Posterior cingulate gyrus (tissue), 11 donors: Measurements from ENCODE around the gene MYO15A.

Experiments used
- DNase-seq, 10 donors: peaks; one replicate each; pipeline versions ENCODE4 v3.0.0 to v3.0.0-alpha.2; 2020 to 2021; ENCODE audit warnings: mixed read lengths in 3 of 10
- intact Hi-C: fragments of 100-400 bp; cut with DNase I; formaldehyde crosslinking; loops from one replicate; pipeline ENCODE4 v1.15.1; 2023

Gene MYO15A, protein sequence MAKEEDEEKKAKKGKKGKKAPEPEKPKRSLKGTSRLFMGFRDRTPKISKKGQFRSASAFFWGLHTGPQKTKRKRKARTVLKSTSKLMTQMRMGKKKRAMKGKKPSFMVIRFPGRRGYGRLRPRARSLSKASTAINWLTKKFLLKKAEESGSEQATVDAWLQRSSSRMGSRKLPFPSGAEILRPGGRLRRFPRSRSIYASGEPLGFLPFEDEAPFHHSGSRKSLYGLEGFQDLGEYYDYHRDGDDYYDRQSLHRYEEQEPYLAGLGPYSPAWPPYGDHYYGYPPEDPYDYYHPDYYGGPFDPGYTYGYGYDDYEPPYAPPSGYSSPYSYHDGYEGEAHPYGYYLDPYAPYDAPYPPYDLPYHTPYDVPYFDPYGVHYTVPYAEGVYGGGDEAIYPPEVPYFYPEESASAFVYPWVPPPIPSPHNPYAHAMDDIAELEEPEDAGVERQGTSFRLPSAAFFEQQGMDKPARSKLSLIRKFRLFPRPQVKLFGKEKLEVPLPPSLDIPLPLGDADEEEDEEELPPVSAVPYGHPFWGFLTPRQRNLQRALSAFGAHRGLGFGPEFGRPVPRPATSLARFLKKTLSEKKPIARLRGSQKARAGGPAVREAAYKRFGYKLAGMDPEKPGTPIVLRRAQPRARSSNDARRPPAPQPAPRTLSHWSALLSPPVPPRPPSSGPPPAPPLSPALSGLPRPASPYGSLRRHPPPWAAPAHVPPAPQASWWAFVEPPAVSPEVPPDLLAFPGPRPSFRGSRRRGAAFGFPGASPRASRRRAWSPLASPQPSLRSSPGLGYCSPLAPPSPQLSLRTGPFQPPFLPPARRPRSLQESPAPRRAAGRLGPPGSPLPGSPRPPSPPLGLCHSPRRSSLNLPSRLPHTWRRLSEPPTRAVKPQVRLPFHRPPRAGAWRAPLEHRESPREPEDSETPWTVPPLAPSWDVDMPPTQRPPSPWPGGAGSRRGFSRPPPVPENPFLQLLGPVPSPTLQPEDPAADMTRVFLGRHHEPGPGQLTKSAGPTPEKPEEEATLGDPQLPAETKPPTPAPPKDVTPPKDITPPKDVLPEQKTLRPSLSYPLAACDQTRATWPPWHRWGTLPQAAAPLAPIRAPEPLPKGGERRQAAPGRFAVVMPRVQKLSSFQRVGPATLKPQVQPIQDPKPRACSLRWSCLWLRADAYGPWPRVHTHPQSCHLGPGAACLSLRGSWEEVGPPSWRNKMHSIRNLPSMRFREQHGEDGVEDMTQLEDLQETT (N-terminal part only)

DNA sequence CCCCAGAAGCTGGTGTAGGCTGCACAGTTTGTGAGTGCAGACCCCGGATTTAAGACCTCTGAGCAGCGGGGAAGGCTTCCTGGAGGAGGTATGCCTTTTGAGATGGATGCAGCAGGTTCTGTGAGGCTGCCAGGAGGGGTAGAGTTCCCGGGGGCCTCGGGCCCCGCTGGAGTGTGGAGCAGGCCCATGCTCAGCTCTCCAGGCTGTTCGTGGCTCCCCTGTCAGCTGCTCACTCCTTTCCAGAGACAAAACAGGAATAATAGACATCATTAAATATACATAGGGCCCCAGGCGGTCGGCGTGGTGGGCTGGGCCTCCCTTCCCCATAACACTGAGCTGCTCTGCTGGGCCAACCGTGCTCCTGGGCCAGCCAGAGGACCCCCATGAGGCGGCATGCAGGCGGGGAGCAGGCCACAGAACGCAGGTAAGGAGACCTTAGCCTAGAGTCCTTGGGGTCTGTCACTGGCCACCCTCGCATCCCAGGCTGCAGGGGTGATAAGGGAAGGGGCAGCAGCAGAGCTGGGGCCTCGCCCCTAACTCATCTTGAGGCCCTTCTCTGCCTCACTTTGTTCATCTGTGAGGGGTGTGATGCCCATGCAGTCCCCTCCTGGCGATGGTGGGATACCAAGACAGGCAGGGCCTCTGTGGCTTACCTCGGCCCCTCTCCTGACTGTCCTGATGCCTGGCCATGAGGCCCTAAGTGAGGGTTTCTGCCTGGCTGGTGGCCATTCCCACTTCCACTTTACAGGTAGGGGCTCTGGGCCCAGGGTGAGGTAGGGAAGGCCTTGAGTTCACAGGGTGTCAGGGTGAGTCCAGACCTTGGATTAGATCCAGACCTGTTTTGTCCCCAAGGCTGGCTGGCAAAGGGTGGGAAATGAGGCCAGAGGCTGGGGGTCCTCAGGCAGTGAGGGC is at the start of gene MYO15A:
Gene MYO15A (plus strand): TSS at position 356 of the 912 bp plus-strand sequence. CDS start 10,045 bp downstream, outside the sequence.
- intact Hi-C loops, result no loop called here
- no peak for DNase-seq

DNA sequence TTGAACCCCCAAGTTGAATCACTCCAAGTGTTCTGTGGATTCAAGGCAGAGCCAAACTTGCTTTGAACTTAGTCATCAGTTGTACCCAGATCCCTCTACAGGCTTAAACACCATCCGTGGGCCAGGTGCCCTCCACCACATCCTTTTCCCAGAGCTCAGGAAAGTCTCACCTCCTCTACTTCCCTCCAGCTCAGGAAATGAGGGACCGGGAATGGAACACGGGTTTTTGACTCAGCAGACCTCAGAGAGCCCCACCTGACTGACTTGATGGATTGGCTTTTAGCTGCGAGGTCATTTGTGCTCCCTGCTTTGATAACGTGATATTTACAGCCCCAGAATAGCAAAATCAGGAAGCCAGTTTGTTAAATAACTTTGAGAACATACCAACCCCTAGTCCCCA is 49.3 kb upstream of the MYO15A start:
- peak in 1 of 10 donors; percentile 12 for DNase-seq
- intact Hi-C loops, result no loop called here

DNA sequence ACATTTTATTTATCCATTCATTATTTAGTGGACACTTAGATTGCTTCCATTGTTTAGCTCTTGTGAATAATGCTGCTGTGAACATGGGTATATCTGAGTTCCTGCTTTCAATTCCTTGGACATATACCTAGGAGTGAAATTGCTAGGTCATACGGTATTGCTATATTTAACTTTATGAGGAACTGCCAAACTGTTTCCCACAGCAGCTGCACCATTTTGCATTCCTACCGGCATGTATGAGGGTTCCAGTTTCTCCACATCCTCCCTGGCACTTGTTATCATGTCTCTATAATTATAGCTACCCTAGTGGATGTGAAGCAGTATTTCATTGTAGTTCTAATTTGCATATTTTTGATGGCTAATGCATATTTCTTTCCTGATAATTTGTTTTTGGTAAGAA is 44.5 kb upstream of the MYO15A start:
- DNase-seq, result no peak
- intact Hi-C loops, result no loop called here

DNA sequence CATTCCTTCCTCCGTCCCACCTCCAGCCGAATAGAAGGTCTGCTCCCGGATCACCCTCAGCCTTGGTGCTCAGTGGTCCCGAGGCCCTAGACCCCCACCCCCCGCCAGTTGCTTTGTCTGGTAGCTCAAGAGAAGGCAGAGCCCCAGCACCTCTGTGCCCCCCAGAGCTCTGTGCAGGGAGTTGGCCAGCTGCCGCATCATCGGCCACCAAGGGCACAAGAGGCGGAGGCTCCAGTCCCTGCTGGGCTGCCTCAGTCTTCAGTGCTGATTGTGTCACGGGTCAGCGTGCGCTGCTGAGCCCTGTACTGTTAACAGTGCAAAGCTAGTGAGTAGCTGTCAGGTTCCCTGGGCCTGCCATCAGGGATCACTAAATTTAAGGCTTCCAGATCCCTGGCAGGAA is 43.0 kb upstream of the MYO15A start:
- peak in 1 of 10 donors; percentile 64 for DNase-seq

DNA sequence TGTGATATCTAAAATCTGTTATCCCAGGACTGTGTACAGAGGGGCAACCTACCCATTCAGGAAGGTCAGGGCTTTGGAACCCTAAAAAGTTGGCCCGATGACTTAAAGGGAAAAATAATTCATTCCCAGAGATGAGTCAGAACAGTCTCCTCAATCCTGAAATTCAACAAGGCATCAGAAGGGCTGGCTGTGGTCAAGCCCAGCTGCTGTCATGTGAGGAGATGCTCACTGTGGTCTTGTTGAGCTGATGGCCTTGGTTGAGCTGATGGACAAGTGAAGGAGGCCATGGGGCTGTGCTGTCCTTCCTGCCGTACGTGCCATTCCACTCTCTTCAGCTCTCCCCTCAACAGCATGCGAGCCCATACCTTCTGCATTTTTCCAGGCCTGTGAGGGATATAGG is 41.7 kb upstream of the MYO15A start:
- peak in 1 of 10 donors; percentile 27 for DNase-seq
- intact Hi-C loops, result no loop called here

More for the DNA sequence above, 43.0 kb upstream of the MYO15A start:
- intact Hi-C loops, result no loop called here

DNA sequence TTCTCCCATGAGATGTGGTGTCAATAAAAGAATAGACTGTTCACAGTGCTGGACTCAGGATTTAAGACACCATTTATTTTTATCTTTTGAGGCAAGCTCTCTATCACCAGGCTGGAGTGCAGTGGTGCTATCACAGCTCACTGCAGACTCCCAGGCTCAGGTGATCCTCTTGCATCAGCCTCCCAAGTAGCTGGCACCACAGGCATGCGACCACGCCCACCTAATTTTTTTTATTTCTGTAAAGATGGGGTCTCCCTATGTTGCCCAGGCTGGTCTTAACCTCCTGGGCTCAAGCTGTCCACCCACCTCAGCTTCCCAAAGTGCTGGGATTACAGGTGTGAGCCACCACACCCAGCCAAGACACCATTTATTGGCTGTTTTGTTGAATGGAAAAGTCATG is 39.5 kb upstream of the MYO15A start:
- intact Hi-C loops, result no loop called here
- DNase-seq, result peak in 1 of 10 donors; percentile 6

DNA sequence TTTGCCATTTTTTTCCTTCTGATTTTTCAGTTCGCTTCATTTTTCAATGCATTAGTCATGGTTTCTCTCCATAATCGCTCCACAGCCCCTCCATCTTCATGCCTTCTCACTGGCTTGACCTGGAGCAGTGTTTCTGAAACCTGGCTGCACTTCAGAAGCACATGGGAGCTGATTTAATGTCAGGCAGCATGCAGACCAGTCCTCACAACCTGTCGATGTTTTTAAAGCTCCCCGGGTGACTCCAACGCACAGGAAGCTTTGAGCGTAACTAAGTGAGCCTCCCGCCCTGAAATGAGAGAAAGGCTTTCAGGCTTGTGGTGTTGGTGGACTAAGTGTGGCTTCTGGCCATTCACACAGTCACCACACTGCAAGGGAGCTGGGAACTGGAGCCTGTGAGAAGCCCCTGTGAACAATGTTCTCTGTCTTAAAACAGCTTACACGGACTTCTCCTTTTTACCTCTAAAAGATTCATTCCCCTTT is 37.7 kb upstream of the MYO15A start:
- DNase-seq, result peak in 1 of 10 donors; percentile 52
- intact Hi-C loops, result no loop called here

DNA sequence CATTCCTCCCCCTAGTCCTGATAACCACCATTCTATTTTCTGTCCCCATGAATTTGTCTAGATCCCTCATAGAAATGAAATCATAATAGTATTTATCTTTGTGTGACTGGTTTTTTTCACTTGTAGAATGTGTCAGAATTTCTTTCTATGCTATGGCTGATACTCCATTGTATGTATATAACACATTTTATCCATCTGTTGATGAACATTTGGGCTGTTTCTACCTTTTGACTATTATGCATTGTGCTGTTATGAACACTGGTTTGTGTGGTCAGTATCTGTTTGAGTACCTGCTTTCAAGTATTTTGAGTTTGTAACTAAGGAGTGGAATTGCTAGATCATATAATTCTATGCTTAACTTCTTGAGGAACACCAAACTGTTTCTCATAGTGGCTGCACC is 36.8 kb upstream of the MYO15A start:
- intact Hi-C loops, result no loop called here

DNA sequence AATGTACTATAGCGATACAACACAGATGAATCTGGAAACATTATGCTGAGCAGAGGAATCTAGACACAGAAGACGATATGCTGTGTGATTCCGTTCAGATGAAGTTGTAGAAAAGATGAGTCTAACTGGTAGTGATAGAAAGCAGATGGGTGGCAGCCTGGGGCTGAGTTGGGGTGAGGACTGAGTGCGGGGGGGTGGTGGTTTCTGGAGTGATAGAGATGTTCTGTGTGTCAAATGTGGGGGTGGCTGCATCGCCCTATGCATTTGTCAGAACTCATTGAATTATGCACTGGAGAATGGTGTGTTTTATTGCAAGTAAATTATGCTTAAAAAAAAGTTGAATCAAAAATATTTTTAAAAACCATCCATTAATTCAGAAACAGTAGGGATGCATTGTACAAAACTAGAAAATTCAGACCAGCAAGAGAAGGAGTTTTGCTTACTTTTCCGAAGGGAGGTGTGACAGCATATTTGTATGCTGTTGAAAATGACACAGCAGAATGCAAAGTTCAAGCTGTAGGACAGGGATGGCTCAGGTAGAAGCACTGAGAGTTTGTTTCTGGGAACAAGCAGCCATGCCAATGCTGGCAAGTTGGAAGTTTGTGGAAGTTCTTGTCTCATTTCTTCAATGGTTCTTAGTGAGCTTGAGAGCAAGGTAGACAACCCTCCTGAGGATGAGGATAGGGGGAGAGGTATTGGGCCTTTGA is 33.8 kb upstream of the MYO15A start:
- intact Hi-C loops, result no loop called here
- DNase-seq, result peak in 1 of 10 donors; percentile 15

More for the DNA sequence above, 36.8 kb upstream of the MYO15A start:
- no peak for DNase-seq

DNA sequence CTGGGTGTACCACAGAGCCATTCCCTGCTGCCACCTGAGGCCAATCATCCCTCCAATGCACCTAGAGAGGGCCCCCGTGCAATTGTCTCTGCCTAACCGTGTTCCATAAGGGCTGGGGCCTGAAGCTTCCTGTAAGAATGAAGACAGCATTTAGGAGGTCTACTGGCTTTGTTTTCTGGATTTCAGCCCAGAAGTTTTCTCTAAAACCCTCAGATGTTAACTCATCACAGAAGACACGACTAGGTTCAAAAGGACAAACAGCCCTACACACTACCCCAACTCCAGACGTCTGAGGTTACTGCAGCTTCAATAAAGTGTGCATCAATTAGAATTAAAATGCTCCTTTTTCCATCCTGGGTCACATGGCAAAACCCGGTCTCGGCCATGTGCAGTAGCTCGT is 31.6 kb upstream of the MYO15A start:
- intact Hi-C loops, result no loop called here
- peak in 1 of 10 donors; percentile 39 for DNase-seq

DNA sequence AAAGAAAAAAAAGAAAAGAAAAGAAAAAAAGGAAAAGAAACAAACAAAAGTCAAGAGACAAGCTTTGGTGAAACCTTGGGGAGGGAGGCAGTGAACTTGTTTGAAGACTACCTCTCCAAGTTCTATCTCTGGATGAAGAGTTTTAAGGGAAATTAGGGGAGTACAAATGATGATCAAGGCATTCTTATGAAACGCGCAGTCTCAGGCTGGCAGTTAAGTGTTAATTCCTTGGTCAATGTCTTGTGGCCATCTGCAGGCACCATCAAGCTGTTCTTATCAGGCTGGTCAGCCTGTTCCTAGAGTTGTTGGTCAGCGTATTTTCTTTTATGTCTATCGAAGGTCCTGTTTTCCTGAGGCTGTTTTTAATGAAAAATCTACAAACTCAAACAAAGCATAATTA is 29.0 kb upstream of the MYO15A start:
- DNase-seq, result no peak
- intact Hi-C loops, result no loop called here

DNA sequence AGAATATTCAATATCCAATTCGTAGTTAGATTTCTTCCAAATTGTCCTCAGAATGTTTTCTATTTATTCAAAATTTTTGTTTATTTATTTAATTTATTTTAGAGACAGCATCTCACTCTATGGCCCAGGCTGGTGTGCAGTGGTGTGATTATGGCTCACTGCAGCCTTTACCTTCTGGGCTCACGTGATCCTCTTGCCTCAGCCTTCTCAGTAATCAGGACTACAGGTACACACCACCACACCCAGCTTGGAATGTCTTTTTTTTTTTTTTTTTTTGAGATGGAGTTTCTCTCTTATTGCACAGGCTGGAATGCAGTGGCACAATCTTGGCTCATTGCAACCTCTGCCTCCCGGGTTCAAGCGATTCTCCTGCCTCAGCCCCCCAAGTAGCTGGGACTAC is 24.3 kb upstream of the MYO15A start:
- peak in 1 of 10 donors; percentile 2 for DNase-seq
- intact Hi-C loops, result loop anchor here (10.0 kb wide), 1 partner anchor 49 kb away; the partner anchor contains the start of genes ATPAF2 and GID4

DNA sequence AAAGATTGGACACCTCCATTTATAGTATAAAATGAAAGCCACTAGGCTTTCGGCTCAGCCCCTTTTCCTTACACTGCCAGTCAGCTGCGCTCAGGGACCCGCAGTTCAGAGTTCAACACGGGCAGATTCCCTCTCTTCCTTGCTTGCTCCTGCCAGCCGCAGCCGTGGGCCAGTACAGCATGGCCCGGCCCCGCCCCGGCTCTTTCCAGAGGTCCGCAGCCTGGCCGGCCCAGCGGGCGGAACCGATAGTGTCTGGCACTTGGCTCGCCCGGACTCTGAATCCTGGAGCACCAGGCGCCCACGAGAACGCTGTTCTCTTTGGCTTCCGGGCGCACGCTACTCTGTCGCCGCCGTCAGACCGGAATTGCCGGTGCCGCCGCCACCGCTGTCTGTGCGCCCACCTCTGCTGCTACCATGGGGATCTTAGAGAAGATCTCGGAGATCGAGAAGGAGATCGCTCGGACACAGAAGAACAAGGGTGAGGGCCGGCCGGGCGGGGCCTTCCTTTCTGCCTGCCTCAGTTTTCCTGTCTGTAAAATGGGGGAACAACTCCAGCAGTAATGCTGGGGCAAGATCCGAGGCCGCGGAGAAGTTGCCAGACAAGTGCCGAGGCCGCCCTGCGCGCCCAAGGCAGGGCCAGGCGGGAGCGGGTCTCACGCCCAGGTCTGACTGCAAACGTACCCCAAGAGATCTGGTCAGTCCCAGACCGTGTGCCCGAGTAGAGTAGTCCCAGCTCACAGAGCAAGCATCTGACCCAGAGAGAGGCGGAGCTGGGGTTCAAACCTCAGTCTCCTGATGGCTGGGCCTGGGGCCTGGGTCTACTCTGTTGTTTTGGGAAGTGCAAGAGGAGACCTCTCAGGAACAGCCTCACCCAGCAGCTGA is 20.7 kb upstream of the MYO15A start, which contains the start of gene DRG2:
Gene DRG2 (plus strand): TSS at position 339 of the 882 bp plus-strand sequence. CDS start 76 bp downstream, at position 415.
- peak; percentile 84 to 98 (median 90) for DNase-seq
- intact Hi-C loops, result loop anchor here (5.0 to 10.0 kb wide), 2 partner anchors 53 to 94 kb away; partner anchors contain the start of genes ALKBH5, ATPAF2 and GID4

DNA sequence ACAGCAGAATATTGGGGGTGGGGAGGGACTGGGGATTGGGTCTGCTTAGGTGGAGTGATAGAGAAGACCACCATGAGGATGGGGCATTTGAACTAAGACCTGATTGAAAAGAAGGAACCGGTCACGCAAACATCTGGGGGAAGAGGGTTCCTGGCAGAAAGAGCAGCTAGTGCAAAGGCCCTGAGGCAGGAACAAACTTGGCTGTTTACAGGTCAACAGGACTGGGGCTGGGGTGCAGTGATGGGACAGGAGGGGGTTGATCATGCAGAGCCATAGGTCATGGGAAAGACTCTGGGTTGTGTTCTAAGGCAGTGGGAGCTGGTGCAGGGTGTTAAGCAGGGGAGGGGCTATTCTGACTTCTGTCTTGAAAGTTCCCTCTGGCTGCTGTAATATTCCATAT is 18.9 kb upstream of the MYO15A start:
- intact Hi-C loops, result loop anchor here (5.0 to 10.0 kb wide), 2 partner anchors 55 to 93 kb away; partner anchors contain the start of genes ALKBH5, ATPAF2 and GID4
- peak in 3 of 10 donors; percentile 1 to 36 (median 12) for DNase-seq

DNA sequence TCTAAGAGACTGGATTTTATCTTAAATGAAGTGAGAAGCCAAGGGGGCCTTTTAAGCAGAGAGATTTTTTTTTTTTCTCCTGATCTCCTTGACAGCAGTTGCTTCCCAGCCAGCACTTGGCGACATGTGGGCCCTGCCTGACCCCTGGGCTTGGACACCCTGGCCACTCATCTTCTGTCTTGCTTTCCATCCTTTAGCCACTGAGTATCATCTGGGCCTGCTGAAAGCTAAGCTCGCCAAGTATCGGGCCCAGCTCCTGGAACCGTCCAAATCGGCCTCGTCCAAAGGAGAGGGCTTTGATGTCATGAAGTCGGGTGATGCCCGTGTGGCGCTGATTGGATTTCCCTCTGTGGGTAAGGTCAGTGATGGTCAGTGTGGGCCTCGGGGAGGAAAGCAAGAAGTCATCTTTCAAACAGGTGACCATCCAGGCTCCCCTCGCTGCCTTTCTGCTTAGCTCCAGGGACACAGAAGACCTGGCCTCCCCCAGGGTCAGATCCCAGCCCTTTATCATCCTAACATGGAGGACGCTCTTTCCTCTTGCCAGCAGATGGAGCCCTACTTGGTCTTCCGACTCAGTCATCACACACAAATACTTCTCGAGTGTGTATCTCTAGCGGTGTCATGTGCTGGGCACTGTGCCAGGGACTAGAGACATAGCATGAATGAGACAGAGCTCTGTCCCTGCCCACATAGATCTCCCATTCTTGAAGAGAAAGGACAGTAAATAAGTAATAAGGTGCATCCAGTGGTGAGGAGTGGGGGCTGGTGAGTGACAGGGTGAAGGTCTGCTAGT is 14.7 kb upstream of the MYO15A start:
- peak in 4 of 10 donors; percentile 21 to 75 (median 54) for DNase-seq
- intact Hi-C loops, result no loop called here

DNA sequence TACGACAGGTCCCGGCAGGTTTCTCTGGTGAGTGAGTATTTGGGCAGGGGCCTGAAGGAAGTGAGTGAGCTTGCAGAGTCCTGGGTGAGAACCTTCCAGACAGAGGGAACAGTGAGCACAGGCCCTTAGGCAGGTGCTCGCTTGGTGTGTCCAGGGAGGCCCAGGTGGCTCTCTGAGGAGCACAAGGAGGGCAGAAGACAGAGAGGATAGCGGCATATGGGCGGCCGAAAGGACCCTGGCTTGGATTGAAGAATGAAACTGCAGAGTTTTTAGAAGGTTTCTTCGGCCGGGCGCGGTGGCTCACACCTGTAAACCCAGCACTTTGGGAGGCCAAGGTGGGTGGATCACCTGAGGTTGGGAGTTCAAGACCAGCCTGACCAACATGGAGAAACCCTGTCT is 14.1 kb upstream of the MYO15A start:
- intact Hi-C loops, result no loop called here
- peak in 1 of 10 donors; percentile 52 for DNase-seq
